Gastroesophageal sphincter (tissue), 3 donors: ENCODE data around the gene ATF5.
A peak's percentile ranks its signal among the peaks of the same experiment; 100 is the strongest.

Experiments
- EP300 ChIP-seq: sonication (generic); formaldehyde crosslinking; IDR thresholded peaks from one replicate; pipeline ENCODE4 v1.6.1; 2017; ENCODE audit warnings: antibody characterized with exemption, mild to moderate bottlenecking
- POLR2AphosphoS5 ChIP-seq: sonication (generic); formaldehyde crosslinking; IDR thresholded peaks from one replicate; pipeline ENCODE4 v1.6.1; 2017; ENCODE audit warnings: antibody characterized with exemption
- TF ChIP-seq, protein P1 (sequence below), 4 experiments: fragments of 200-600 bp in 2 of 4; fragments of 450-650 bp in 2 of 4; sonication (generic) in 1 of 4; IDR thresholded peaks; one replicate each; pipeline ENCODE4 v1.5.1; 2017 to 2019; ENCODE audit warnings: antibody characterized with exemption in 4 of 4, mild to moderate bottlenecking in 2 of 4, moderate library complexity in 2 of 4

GRCh38 chr19:49937750-49938381 is 8.9 kb downstream of the ATF5 start:
- no peak for TF ChIP-seq POLR2AphosphoS5
- TF ChIP-seq EP300: no peak
- TF ChIP-seq, protein P1, sequence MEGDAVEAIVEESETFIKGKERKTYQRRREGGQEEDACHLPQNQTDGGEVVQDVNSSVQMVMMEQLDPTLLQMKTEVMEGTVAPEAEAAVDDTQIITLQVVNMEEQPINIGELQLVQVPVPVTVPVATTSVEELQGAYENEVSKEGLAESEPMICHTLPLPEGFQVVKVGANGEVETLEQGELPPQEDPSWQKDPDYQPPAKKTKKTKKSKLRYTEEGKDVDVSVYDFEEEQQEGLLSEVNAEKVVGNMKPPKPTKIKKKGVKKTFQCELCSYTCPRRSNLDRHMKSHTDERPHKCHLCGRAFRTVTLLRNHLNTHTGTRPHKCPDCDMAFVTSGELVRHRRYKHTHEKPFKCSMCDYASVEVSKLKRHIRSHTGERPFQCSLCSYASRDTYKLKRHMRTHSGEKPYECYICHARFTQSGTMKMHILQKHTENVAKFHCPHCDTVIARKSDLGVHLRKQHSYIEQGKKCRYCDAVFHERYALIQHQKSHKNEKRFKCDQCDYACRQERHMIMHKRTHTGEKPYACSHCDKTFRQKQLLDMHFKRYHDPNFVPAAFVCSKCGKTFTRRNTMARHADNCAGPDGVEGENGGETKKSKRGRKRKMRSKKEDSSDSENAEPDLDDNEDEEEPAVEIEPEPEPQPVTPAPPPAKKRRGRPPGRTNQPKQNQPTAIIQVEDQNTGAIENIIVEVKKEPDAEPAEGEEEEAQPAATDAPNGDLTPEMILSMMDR (IDR thresholded peaks at IDR 0.05): peak in 3 of 4 experiments; percentile 95 to 96 (median 95)
